Fibroblast of peridontal ligament (primary cell): ENCODE results near the gene STXBP2.
A peak's percentile ranks its signal among the peaks of the same experiment; 100 is the strongest.

Experiments used
- DNase-seq: peaks from one replicate; pipeline ENCODE4 v3.0.0-alpha.2; 2010; ENCODE audit errors: extremely low read depth

STXBP2 gene

DNA sequence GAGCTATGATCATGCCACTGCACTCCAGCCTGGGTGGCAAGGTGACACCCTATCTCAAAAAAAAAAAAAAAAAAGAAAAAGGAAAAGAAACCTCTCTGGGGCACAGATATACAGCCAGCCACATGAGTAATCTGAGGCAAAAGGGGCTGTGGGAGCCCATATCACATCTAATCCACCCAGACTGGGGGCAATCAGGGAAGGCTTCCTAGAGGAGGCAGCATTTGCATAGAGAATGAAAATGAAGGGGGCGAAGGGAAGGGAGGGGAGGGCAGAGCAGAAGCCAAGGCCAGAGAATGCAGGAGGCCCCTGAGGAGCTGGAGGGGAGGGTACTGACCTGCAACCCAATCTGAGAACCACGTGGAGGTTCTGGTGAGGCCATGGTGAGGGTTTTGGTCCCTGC, 13.2 kb downstream of the STXBP2 start:
- DNase-seq: no peak

DNA sequence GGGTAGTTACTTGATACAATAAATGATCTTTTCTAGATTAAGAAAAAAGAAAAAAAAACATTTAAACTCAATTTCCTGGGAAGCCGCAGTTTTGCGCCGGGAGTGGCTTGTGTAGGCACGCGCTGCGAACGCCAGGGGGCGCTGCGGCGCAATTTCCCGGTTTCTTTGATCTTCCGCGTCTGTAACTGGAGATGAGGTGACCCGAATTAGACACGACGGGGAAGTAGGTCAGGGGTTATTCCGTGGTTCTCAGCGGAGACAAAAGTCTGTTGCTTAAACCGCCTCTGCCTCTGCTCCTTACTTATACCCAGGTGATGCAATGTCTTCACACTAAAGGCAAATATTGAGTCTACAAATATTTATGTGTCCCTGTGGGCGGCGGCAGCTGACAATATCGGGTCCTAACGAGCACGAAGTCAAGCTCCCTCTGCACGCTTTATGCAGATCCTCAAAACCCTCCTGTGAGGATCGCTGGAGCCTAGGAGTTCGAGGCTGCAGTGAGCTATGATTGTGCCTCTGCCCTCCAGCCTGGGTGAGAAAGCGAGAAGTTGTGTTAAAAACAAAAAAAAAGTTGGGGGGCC, 15.2 kb downstream of the STXBP2 start:
- DNase-seq: peak; percentile 71

DNA sequence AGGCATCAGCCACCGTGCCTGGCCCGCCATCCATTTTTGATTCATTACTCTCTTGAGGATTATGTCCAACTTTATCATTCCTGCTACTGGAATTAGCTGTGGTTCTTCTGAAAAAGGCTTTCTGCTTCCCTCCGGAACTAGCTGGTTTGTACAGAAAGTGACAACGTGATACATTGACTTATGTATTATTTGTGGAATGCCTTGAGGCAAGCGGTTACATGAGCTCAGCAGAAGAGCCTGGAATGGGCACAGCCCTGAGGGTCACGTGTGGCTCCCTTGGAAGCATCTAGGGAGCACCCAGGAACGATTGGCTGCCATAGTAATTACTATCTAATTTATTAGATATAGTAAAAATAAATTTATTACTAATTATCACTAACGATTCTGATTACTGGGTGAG, 17.5 kb downstream of the STXBP2 start:
- DNase-seq: no peak

DNA sequence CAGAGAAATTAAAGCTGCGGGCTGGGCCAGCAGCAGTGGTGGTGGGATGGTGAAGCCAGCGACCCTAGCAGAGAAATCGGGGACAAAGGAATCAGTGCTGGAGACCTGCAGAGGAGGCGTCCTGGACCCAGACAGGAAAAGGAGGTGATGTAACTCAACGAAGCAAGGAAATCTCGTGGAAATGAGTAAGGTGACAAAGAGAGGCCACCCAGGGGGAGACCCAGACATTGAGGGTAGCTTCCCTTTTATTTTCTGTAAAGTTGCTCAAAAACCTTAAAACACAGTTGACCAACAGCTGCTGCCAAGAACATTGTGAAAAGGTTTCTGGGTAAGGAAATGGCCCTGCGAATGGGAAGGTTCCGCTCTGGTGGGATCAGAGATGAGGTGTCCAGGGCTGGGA, 18.7 kb downstream of the STXBP2 start:
- no peak for DNase-seq

DNA sequence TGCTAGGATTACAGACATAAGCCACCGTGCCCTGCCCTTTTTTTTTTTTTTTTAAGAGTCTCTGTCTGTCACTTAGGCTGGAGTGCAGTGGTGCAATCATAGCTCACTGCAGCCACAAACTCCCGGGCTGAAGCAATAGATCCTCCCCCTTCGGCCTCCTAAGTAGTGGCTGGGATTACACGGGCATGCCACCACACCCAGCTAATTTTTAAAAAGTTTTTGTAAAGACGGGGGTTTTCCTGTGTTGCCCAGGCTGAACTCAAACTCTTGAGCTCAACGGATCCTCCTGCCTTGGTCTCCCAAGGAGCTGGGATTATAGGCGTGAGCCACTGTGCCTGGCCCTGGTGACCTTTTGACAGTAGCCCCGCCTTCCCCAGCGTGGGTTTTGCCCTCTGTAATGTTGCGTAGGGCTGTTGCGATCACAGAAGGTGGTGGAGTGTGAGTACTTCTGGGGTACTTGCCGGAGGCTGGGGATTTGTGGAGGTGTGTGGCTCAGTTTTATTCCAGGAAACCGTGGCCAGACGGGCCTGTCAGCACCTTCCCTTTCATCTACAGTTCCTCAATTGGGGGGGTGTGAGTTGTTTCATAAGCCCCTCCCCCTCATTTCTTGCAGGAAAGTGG, 20.3 kb downstream of the STXBP2 start:
- DNase-seq: peak; percentile 23

DNA sequence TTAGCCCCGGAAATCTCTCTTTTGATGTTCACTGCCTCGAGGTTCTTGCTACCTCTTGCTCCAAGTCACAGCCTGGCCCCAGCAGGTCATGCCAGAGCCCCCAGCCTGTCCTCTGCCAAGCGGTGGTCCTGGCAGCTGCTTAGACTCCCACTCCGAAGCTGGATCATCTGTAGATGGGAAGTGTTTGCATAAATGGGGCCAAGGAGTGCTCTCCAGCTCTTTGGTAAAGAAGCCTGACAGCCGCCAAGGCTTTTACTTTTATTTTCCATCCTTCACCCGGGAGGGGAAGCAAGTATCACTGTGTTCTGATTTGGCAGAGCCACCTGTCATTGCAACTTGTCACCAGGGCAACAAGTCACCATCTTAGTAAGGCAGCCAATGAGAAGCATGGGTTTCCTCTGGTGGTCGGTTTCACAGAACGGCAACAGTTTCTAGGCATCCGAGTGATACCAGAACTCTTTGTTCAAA, 21.3 kb downstream of the STXBP2 start:
- DNase-seq: peak; percentile 13

DNA sequence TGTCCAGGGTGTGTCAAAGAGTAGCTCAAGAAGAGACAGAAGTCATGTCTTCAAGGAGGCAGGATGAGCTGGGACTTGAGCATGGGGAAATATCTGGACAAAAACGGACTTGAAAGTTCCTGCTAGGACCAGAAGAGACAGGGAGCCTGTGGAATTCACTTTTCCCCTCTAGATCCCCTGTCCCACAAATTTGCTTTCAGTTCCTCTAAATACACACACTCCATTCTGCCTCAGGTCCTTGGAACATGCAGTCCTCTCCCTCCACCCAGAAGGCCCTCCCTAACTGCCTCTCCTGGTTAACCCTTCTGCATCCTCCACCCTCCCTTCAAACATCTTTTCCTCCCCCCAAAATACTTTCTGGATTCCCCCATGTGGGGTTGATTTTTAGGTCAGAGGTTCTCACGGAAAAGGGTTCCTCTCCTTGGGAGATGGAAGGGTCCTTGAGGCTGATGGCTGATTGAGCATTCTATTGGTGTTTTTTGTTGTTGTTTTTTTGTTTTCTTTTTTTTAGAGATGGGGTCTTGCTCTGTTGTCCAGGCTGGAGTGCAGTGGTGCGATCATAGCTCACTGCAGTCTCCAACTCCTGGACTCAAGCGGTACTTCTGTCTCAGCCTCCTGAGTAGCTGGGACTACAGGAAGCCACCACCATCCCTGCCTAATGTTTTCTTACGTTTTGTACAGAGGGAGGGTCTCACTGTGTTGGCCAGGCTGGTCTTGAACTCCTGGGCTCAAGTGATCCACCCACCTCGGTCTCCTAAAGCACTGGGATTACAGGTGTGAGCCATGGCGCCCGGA, 25.0 kb downstream of the STXBP2 start:
- no peak for DNase-seq

DNA sequence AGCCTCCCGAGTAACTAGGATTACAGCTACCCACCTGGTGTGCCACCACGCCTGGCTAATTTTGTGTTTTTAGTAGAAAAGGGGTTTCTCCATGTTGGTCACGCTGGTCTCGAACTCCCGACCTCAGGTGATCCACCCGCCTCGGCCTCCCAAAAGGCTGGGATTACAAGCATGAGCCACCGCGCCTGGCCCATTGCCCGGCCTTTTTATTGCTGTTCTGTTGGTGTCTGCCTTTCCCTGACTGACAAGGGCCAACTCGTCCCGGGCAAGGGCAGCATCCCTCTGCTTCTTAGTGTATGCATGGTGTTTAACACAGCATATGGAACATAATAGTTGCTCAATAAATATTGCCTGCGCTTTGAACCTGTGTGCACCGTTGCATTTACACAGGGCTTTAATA, 25.7 kb downstream of the STXBP2 start:
- no peak for DNase-seq

DNA sequence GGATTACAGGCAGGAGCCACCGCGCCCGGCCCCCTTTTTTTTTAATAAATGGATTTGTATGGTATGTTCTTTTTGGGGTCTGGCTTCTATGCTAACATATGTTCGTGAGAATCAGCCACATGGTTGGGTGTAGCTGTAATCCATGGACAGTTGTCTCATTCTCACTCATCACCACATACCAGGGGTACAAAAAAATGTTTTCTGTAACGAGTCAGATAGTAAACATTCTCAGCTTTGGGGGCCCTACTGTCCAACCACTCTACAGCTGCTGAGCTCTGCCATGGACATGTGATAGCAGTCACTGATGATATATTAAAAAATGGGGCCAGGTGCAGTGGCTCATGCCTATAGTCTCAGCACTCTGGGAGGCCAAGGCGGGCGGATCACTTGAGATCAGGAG, 26.8 kb downstream of the STXBP2 start:
- DNase-seq: no peak

DNA sequence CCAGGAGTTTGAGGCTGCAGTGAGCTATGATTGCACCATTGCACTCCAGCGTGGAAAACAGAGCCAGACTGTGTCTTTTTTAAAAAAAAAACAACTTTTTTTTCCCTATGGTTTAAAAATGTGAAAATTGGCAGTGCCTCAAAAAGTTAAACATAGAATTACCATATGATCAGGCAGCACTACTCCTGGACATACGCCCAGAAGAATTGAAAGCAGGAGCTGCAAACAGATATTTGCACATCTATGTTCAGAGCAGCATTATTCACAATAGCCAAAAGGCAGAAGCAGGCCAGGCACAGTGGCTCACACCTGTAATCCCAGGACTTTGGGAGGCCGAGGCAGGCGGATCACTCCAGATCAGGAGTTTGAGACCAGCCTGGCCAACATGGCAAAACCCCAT, 28.2 kb downstream of the STXBP2 start:
- peak; percentile 88 for DNase-seq

DNA sequence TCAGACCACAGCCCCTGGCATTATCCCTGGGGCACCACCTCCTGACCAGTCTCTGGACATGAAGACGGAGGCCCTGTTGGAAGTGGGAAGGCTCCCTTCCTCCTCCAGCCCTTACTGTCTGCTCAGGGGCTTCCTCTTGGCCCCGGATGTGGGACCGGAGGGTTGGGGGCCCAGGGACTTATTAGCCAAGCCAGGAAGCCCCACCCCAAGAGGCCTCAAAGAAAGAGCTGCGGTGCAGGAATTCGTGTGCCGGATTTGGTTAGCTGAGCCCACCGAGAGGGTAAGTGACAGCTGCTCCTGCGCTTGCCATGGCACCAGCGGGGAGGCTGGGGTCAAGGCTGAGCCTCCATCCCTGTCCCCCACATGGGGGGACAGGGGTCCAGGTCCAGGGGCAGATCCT, 31.9 kb downstream of the STXBP2 start, which contains the start of gene RETN:
RETN (plus strand) TSS at position 208 of the 400 bp plus-strand sequence. CDS start 278 bp downstream, outside the sequence.
- DNase-seq: no peak

DNA sequence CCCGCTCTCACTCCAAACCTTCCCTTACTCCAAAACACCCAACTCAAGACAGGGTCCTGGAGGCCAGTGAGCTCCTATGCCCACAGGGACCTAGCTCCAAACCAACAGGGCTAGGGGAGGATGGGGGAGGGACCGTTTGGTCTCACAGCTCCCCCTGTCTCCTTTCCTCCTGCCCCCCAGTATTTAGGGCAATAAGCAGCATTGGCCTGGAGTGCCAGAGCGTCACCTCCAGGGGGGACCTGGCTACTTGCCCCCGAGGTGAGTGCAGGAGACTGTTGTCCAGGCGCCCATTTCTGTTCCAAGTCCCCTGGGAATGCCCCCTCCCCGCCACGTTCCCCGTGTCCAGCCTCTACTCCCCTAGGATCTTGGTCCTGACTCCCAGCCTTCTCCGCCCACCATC, 32.7 kb downstream of the STXBP2 start:
- DNase-seq: no peak

DNA sequence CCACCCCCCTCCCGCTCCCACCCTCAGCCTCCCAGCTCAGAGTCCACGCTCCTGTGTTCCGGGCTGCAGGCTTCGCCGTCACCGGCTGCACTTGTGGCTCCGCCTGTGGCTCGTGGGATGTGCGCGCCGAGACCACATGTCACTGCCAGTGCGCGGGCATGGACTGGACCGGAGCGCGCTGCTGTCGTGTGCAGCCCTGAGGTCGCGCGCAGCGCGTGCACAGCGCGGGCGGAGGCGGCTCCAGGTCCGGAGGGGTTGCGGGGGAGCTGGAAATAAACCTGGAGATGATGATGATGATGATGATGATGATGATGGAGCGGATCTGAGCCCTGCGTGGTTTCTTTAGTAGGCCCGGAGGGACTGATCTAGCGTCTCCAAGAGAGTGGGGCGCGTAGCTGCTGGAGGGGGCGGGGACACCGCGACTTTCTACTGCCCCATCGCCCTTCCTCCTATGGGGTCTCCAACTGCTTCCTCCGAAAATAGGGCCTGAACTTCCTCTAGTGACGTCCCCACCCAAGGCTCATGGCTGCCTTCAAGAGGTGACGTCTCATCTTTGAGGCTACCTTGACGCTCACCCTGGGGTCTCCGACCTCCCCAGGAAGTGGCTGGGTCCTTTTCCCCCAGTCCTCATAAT, 33.4 kb downstream of the STXBP2 start:
- DNase-seq: no peak

DNA sequence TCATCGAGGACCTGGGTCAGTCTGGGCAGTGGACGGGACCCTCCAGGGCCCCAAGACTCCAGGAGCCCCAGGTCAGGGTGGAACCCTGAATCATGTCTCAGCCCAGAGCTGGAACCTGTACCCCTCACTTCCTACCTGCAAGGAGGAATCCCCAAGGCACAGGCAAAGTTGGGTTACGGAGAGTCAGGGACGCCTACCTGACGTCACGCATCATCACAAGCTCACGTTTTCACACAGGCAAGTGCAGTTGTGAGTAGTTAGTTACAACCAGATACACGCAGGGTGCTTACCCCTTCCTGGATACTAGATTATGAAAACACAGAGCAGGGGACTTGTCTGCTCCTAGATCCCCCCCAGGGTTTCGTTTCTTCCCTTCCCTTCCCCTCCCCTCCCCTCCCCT, 33.9 kb downstream of the STXBP2 start:
- DNase-seq: no peak

DNA sequence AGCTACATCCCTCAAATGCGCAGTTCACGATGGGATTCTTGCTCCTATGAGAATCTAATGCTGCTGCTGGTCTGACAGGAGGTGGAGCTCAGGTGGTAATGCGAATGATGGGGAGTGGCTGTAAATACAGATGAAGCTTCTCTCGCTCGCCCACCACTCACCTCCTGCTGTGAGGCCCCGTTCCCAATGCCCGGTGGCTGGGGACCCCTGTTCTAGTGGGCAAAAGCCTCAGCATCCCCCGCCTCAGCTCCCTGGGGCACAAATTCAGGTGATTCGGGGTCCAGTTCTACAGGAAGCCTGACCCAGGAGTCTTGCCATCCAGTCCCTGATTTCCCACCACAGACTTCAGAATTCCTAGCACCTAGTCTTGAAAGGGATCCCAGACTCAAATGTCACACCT, 35.6 kb downstream of the STXBP2 start:
- DNase-seq: no peak

DNA sequence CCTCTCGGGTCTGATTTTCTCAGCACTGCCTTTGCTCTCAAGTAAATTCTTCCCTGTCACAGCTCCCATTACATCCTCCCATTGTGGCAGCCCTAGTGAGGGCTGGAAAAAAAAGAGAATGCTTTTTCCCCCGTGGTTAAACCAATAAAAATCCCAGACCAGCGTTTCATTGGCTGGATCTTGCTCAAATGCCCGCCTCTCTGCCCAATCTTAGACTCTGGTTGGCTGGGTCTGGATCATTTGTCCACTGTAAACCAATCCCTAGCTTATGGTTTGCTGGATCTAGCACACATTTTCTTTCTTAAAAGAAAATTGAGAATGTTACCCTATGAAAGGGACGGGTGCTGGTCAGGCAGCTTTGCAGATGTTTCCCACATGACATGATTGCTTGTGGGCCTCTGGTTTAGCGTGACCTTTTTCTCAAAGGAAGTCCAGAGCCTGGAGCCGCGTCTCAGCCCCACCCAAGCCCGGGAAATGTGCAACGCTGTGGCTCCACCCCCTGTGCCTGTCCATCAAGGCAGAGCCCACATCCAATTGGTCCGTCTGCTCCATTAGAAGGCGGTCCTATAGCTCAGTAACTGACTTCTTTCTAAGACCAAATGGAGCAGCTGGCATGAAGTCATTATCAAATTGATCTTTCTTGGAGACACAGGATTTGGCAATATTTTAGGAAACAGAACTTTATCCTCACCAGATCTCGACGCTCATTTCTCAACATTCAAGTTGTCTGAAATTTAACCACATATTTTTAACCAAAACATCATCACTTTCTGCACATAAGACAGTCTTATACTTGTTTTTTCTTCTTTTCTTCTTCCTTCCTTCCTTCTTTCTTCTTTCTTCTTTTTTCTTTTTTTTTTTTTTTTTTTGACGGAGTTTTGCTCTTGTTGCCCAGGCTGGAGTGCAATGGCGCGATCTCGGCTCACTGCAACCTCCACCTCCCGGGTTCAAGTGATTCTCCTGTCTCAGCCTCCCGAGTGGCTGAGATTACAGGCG, 37.4 kb downstream of the STXBP2 start:
- peak; percentile 79 for DNase-seq

DNA sequence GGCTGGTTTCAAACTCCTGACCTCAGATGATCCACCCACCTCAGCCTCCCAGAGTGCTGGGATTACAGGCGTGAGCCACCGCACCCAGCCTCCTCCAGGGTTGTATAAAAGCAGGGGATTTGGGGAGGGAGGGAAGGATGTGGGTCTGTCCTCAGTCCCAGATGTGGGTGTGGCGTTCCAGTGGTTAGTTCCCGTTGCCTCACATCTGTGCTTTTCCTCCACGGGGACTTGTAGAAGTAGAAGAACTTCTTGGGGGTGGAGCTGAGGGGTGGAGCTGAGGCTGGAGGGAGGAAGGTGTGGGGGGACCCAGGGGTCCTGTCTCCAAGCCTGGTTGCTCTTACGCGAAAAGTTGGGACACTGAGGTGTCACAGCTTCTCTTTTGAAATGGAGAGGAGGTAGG, 39.5 kb downstream of the STXBP2 start:
- DNase-seq: no peak

DNA sequence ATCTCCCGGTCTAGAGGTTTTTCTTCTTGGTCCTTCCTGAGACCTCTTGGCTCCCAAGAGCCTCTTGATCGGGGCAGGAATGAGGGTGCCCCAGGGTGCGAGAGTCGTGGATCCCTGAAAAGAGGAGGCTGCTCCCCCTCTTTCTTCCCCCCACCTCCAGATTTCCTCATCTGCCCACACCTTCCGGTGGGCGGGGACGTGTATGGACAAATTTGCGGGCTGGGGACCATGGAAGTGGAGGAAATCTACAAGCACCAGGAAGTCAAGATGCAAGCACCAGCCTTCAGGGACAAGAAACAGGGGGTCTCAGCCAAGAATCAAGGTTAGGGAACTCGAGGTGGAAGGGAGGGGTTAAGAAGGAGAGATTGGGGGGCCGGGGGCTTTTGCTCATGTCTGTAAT, 39.9 kb downstream of the STXBP2 start, which contains the start of gene MCEMP1:
MCEMP1 (plus strand) TSS at position 237 of the 400 bp plus-strand sequence; CDS start at position 268, 31 bp downstream.
- DNase-seq: no peak

DNA sequence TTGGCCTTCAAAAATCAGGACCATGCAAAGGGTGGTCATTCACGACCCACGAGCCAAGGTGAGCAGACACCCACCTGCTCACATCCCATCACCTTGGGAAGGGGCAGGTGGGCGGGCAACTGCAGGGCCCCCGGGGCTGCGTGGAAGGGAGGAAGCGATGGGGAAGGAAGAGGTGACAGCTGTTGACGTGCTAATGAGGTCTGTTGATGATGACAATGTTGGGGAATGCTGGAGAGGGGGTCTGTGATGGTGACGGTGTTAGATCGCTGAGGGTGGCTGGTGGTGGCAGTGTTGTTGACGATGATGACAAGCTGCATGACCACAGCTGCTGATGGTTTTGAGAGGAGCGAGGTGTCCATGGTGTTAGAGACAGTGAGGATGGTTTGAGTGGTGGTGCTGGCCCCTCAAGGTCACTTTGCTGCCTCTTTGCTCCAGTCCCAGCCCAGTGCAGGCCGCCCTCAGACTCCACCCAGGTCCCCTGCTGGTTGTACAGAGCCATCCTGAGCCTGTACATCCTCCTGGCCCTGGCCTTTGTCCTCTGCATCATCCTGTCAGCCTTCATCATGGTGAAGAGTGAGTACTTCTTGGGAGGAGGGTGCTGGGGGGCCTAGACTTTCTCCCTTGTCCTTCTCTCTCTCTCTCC, 40.9 kb downstream of the STXBP2 start:
- DNase-seq: no peak

DNA sequence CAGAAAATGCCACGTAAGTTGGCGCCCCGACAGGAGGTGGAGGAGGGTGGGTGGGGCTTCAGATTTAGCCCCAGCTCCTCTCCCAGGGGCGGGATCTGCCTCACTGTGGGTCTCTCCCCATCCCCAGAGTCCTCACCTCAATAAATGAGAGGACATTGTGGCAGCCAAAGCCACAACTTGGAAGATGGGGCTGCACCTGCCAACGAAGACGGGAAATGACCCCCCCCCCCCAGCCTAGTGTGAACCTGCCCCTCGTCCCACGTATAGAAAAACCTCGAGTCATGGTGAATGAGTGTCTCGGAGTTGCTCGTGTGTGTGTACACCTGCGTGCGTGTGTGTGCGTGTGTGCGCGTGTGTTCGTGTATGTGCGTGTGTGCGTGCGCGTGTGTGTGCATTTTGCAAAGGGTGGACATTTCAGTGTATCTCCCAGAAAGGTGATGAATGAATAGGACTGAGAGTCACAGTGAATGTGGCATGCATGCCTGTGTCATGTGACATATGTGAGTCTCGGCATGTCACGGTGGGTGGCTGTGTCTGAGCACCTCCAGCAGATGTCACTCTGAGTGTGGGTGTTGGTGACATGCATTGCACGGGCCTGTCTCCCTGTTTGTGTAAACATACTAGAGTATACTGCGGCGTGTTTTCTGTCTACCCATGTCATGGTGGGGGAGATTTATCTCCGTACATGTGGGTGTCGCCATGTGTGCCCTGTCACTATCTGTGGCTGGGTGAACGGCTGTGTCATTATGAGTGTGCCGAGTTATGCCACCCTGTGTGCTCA, 42.3 kb downstream of the STXBP2 start:
- DNase-seq: no peak
